Measurements from ENCODE around the gene CES3. TPM values are rescaled to one million over a fixed set of nuclear protein-coding genes. Genes with fewer than 3 reads are reported as not detected.

The CES3 gene
- total RNA-seq, 6 experiments from 2014 or later: 0.06 to 0.39 (median 0.14) TPM; not detected in 1

DNA sequence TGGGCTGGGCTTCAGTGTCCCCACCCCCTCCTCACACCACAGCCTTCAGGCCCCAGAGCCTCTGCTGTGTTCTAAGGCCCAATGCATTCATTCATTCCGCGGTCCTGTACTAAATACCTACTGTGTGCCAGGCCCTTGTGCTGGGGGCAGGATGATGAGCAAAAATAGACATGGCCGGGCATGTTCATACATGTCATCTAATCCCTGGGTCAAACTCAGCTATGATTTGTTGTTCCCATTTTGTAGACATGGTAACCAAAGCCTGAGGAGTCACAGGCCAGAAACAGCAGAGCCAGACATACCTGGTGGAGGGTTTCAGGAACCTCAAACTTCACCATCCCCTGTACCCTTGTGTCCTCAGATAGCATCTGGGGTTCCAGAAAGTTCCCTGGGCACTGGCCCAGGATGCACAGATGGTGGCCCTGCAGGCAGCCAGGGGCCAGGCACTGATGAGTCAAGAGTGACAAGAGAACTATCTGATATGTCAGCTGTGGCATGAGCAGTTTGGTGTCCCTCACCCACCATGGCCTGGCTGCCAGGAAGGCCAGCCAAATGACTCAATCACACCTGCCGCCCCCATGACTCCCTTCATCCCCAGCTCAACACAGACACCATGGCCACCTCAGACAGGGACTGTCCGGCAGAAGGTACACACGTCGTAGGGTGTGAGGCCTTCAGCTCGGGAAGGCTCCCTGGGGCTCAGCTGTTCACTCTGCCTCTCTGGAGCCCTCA is 33.0 kb upstream of the CES3 start:
- peaks cover 6% of the 10 kb centered on the region for H3K36me3 Mint-ChIP-seq (ENCODE audit: low read depth)
- peaks cover 6% of the 10 kb centered on the region for H3K27me3 Mint-ChIP-seq (ENCODE audit: insufficient read depth)
- TF ChIP-seq, protein P1, sequence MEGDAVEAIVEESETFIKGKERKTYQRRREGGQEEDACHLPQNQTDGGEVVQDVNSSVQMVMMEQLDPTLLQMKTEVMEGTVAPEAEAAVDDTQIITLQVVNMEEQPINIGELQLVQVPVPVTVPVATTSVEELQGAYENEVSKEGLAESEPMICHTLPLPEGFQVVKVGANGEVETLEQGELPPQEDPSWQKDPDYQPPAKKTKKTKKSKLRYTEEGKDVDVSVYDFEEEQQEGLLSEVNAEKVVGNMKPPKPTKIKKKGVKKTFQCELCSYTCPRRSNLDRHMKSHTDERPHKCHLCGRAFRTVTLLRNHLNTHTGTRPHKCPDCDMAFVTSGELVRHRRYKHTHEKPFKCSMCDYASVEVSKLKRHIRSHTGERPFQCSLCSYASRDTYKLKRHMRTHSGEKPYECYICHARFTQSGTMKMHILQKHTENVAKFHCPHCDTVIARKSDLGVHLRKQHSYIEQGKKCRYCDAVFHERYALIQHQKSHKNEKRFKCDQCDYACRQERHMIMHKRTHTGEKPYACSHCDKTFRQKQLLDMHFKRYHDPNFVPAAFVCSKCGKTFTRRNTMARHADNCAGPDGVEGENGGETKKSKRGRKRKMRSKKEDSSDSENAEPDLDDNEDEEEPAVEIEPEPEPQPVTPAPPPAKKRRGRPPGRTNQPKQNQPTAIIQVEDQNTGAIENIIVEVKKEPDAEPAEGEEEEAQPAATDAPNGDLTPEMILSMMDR (IDR thresholded peaks at IDR 0.05): no peak
- peak; percentile 39 for DNase-seq
- H3K4me1 Mint-ChIP-seq (ENCODE audit: low read depth): peaks cover 61% of the 10 kb centered on the region
- H3K9me3 Mint-ChIP-seq: no peaks in the 10 kb centered on the region
- peak overlapping the region; percentile 62 for H3K4me3 Mint-ChIP-seq
- H3K27ac Mint-ChIP-seq: peak overlapping the region; percentile 99

DNA sequence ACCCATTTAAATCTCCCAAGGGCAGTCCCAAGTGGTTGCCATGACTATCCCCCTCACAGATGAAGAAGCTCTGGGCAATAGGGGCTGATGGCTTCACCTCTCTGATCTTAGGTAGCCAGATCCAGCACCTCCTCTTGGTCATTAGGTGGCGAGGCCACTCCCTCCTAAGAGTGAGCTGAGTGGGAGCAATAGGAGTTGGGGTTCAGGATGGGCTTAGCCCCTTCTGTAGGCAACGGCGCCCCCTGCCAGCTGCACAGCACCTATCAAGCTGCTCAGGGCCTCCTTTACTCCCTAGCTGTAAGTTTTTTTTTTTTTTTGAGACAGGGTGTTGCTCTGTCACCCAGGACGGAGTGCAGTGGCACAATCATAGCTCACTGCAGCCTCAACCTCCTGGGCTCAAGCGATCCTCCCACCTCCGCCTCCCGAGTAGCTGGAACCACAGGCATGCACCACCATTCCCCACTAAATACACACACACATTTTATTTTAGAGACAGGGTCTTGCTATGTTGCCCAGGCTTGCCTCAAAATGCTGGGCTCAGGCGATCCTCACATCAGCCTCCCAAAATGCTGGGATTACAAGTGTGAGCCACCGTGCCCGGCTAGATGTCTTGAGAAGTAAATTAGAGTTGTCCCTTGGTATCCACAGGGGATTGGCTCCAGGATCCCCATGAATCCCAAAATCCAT is 32.2 kb upstream of the CES3 start:
- H3K27ac Mint-ChIP-seq: peak overlapping the region; percentile 99

DNA sequence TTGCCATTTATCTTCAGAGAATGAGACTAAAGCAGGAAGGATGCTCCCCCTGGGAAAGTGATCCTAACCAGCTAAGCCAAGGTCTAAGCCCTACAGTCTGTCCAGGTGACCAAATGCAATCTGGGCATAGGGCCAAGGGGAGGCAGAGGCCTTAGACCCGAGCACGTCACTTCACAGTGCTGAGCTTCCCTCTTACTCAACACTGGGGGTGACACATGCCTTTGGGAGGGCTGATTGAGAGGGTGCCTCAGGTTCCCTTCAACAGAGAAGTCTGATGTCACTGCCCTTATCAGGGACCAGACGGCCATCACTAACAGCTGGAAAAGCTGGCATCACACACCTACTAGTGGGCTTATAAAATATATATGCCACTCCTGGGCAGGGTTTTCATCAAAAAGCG is 30.9 kb upstream of the CES3 start:
- peaks cover 71% of the 10 kb centered on the region for H3K4me1 Mint-ChIP-seq (ENCODE audit: low read depth)
- peaks cover 18% of the 10 kb centered on the region for H3K36me3 Mint-ChIP-seq (ENCODE audit: low read depth)
- DNase-seq: peak; percentile 70
- peak overlapping the region; percentile 49 for H3K27ac Mint-ChIP-seq
- TF ChIP-seq, protein P1 (IDR thresholded peaks at IDR 0.05): no peak
- no peak overlapping the region for H3K4me3 Mint-ChIP-seq
- peaks cover 9% of the 10 kb centered on the region for H3K27me3 Mint-ChIP-seq (ENCODE audit: insufficient read depth)
- H3K9me3 Mint-ChIP-seq: no peaks in the 10 kb centered on the region

More for the DNA sequence above, 32.2 kb upstream of the CES3 start:
- TF ChIP-seq, protein P1 (IDR thresholded peaks at IDR 0.05): peak; percentile 80
- Mint-ChIP-seq H3K36me3 (ENCODE audit: low read depth) (peaks cover 14% of the 10 kb centered on the region), H3K4me3 (no peak overlapping the region), H3K9me3 (no peaks in the 10 kb centered on the region), H3K27me3 (ENCODE audit: insufficient read depth) (peaks cover 9% of the 10 kb centered on the region), H3K4me1 (ENCODE audit: low read depth) (peaks cover 68% of the 10 kb centered on the region)
- peak; percentile 37 for DNase-seq

DNA sequence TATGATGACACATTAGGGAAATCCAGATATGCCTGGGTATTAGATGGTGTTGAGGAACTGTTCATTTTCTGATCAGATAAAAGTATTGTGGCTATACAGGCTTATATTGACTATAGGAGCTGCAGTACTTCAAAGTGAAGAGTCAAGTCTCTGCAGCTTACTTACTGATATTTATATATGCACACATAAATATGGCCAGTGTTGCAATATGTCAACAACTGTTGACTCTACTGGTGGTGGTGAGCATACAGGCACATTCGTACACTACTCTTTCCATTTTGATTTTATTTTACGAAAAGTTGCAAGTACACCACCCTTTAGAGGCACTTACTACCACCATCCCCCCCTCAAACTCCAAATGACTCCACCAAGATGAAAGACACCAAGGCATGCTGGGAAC is 29.4 kb upstream of the CES3 start:
- Mint-ChIP-seq H3K36me3 (ENCODE audit: low read depth) (peaks cover 23% of the 10 kb centered on the region), H3K27me3 (ENCODE audit: insufficient read depth) (peaks cover 9% of the 10 kb centered on the region), H3K27ac (no peak overlapping the region), H3K4me3 (no peak overlapping the region), H3K9me3 (no peaks in the 10 kb centered on the region), H3K4me1 (ENCODE audit: low read depth) (peaks cover 71% of the 10 kb centered on the region)
- DNase-seq: no peak
- TF ChIP-seq, protein P1 (IDR thresholded peaks at IDR 0.05): no peak

DNA sequence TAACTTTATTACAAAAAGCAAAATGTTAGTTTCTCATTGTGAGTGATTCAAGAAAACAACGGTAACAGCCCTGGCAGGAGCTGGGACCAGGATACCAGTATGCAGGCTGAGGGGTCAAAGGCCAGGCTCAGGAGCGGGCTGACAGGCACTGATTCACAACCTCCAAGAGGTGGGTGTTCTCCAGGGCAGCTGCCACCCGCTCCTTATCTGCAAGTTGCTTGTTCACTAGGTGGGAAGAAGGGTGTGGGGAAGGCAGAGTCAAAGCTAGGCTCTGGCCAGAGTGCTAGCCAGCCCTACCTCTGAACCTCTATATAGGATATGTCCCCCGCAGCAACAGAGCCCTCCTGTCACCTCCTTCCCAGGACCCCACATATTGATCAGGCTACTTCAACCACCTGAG is 29.0 kb upstream of the CES3 start:
- no peak for DNase-seq
- Mint-ChIP-seq H3K27me3 (ENCODE audit: insufficient read depth) (peaks cover 9% of the 10 kb centered on the region), H3K36me3 (ENCODE audit: low read depth) (peaks cover 26% of the 10 kb centered on the region), H3K4me1 (ENCODE audit: low read depth) (peaks cover 71% of the 10 kb centered on the region), H3K4me3 (no peak overlapping the region), H3K9me3 (no peaks in the 10 kb centered on the region), H3K27ac (no peak overlapping the region)
- TF ChIP-seq, protein P1 (IDR thresholded peaks at IDR 0.05): no peak

All from HFFc6 (cell line).